GM12891 (cell line): ENCODE measurements around the gene DLK1.

ENCODE experiments used
- DNase-seq: peaks from one replicate; pipeline ENCODE4 v3.0.0; 2011; ENCODE audit warnings: low spot score; ENCODE audit not compliant: insufficient read length
- FAIRE-seq: peaks from 2 replicates; lab custom pipeline; 2011; peaks lifted over from hg19 to GRCh38; lab: Jason Lieb, UNC
- PAX5 ChIP-seq: IDR thresholded peaks from 2 replicates; pipeline ENCODE4 v1.6.1; 2011; ENCODE audit warnings: low read length, moderate library complexity, mild to moderate bottlenecking; ENCODE audit not compliant: insufficient read depth, severe bottlenecking
- POLR2A ChIP-seq: IDR thresholded peaks from 2 replicates; pipeline ENCODE4 v1.6.1; 2011; ENCODE audit warnings: low read depth, low read length, control low read depth
- POLR2AphosphoS5 ChIP-seq: IDR thresholded peaks from 2 replicates; pipeline ENCODE4 v1.6.1; 2011; ENCODE audit warnings: low read depth, low read length, control low read depth
- POU2F2 ChIP-seq: IDR thresholded peaks from 2 replicates; pipeline ENCODE4 v1.6.1; 2011; ENCODE audit warnings: low read depth, mild to moderate bottlenecking, control low read depth, low read length, moderate library complexity
- SPI1 ChIP-seq: IDR thresholded peaks from 2 replicates; pipeline ENCODE4 v1.6.1; 2011; ENCODE audit warnings: low read depth, low read length, control low read depth
- TAF1 ChIP-seq: IDR thresholded peaks from 2 replicates; pipeline ENCODE4 v1.6.1; 2011; ENCODE audit warnings: low read depth, low read length, control low read depth

DLK1 gene

DNA sequence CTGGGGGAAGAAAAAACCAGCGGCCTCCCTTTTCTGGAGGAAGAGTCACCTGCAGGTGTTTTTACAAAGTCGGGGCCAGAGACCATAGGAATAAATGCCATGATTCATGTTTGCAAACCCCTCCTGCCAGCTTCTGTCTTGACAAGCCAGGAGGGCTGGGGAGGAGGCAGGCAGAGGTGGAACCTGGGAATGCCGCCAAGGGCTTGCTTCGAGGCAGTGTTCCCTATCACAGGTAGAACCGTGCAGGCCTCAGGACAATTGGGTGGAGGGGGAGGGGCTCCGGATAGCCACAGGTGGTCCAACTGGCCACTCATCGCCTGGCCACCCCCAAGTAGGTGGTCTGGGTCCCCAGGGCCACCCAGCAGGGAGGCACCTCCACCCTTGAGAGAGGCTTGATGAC, 14.2 kb upstream of the DLK1 start:
- DNase-seq = no peak
- TF ChIP-seq SPI1 (no peak), POU2F2 (no peak), POLR2A (no peak), TAF1 (no peak), PAX5 (no peak), POLR2AphosphoS5 (no peak)

GRCh38 chr14:100713705-100714104, 13.0 kb upstream of the DLK1 start:
- no peak for DNase-seq
- FAIRE-seq = no peak
- no peak for TF ChIP-seq POLR2A
- no peak for TF ChIP-seq SPI1
- no peak for TF ChIP-seq POU2F2
- no peak for TF ChIP-seq POLR2AphosphoS5
- TF ChIP-seq PAX5 = no peak
- no peak for TF ChIP-seq TAF1

More for the DNA sequence above, 14.2 kb upstream of the DLK1 start:
- no peak for FAIRE-seq

DNA sequence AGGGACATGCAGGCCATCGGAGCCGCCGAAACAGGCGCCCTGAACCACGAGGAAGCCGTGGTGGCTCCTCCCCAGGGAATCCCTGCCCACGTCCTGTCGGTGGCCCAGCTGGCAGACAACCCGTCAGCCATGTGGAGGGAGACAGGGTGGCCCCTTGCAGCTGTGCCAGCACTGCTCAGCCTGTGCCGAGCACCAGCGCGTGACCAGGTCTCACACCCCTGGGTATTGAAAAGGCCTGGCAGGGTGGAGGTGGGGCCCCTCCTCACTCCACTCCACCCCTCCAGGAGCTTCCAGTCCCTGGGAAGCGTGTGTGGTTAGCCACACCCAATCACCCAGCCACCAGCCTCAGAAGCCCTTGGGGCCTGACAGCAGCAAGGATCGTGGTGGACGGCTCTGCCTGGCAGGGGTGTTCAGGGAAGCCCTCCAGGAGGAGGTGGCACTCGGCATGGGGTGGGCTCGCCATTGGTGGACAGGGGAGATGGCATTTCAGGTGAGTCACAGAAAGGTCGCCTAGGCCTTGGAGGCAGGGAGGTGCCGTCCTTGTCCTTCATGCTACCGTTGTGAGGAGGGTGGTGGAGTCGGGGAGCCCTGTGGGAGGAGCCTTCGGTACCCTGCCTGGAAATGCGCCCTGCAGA, 12.3 kb upstream of the DLK1 start:
- TF ChIP-seq POU2F2 (no peak), POLR2AphosphoS5 (no peak)
- no peak for DNase-seq
- FAIRE-seq = no peak

GRCh38 chr14:100715332-100715731, 11.4 kb upstream of the DLK1 start:
- TF ChIP-seq POU2F2 (no peak), POLR2A (no peak), SPI1 (no peak), PAX5 (no peak), TAF1 (no peak), POLR2AphosphoS5 (no peak)
- FAIRE-seq = no peak
- DNase-seq = no peak

DNA sequence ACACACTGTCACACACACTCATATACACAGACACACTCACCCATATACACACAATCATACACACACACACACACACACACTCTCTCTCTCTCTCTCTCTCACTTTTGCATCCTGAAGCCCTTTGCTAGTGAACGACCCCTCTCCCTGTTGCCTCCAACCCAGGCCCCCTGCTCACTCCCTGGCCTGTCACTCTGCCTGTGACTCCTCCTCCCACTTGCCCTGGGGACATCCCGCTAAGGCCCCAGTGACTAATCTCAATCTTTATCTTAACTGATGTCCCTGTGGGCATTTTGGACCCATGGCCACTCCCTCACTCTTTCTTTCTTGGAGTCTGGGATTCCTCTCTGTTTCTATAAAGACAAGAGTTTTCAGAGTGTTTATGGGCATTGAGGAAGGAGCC, 10.9 kb upstream of the DLK1 start:
- no peak for DNase-seq
- TF ChIP-seq POLR2AphosphoS5 = no peak
- TF ChIP-seq TAF1 = no peak
- no peak for TF ChIP-seq POU2F2
- no peak for TF ChIP-seq POLR2A
- TF ChIP-seq SPI1 = no peak
- TF ChIP-seq PAX5 = no peak
- no peak for FAIRE-seq

DNA sequence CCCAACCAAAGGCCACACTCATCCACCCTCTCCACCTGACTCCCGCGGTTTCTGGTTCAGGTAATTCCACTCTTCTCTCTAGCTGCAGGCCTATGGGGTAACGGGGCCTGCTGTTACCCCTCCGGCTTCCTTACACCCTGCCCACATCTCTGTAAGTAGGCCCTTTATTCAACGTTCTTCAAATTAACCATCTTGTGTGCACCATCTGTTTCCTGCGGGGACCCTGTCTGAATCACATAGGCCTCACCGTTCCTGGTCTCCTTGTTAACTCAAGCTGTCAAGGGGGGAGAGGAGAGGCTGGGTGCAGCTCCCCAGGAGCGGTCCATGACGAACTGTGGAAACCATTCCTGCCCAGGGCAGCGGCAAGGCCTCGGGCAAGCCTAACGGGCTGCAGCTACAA, 9.3 kb upstream of the DLK1 start:
- no peak for DNase-seq
- no peak for FAIRE-seq
- TF ChIP-seq PAX5 = no peak
- TF ChIP-seq POLR2AphosphoS5 = no peak
- TF ChIP-seq TAF1 = no peak
- no peak for TF ChIP-seq SPI1
- no peak for TF ChIP-seq POU2F2
- no peak for TF ChIP-seq POLR2A

DNA sequence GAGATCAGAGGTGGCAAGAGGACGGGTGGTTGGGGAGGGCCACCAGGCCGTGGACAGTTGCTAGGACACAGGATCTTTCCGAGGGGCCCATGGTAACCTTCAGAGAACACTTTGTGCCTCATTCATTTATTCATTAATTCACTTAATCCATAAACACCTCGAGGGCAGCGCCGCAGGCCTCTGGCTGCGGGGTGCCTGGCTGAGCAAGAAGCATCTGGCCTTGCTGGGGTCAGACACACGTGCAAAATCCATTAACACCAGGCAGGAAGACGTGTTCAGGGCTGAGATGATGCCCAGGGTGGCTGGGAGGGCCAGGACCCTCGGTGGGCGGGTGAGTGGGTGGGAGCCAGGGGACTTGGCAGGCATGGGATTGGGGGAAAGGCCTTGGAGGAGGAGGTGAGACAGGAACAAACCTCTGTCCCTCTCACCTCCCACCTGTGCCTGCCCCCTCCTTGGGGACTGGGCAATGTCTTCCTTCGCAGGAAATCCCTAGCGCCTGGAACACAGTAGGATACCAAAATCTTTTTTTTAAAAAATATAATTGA, 6.6 kb upstream of the DLK1 start:
- no peak for FAIRE-seq
- DNase-seq = no peak
- TF ChIP-seq POU2F2 (no peak), PAX5 (no peak), POLR2AphosphoS5 (no peak), POLR2A (no peak), TAF1 (no peak), SPI1 (no peak)

DNA sequence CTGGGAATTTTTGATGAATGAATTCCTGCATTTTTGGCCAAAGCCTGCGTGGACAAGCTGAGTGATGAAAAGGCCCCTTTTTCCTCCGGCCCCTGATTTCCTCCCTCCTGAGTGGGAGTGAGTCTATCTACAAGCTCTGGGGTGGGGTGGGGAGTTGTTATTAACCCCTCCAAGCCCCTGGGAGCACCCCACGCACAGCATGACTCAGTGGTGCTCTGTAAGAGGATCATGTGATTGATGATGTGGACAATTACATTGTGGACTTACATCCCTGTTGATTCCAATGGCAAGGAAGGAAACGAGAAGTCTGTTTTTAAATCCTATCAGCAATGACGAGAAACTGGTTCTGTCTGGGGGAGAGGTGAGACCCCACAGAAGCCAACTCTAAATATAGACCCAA, 5.1 kb upstream of the DLK1 start:
- DNase-seq = no peak
- no peak for TF ChIP-seq POLR2A
- TF ChIP-seq PAX5 = no peak
- no peak for TF ChIP-seq TAF1
- TF ChIP-seq POLR2AphosphoS5 = no peak
- no peak for TF ChIP-seq POU2F2
- TF ChIP-seq SPI1 = no peak
- FAIRE-seq = no peak

DNA sequence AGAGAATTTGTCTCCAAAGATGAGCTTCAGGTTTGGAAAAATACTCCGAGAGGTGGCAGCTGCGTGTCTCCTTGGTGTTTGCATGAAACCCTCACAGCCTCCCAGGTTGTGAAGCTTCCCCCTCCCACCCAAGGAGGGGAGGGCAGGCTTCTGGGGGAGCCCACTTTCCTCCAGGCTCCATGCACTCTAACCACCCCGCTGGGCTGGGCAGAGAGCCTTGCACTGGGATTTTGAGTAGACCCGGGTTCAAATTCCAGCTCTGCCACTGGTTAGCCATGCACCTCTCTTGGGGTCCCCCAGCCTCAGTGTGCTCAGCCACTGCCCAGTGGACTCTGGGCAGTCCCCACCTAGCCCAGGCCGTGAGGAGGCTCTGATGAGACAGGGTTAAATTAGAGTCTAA, 4.3 kb upstream of the DLK1 start:
- TF ChIP-seq POU2F2 (no peak), SPI1 (no peak), PAX5 (no peak), TAF1 (no peak), POLR2A (no peak)
- no peak for DNase-seq
- no peak for FAIRE-seq

DNA sequence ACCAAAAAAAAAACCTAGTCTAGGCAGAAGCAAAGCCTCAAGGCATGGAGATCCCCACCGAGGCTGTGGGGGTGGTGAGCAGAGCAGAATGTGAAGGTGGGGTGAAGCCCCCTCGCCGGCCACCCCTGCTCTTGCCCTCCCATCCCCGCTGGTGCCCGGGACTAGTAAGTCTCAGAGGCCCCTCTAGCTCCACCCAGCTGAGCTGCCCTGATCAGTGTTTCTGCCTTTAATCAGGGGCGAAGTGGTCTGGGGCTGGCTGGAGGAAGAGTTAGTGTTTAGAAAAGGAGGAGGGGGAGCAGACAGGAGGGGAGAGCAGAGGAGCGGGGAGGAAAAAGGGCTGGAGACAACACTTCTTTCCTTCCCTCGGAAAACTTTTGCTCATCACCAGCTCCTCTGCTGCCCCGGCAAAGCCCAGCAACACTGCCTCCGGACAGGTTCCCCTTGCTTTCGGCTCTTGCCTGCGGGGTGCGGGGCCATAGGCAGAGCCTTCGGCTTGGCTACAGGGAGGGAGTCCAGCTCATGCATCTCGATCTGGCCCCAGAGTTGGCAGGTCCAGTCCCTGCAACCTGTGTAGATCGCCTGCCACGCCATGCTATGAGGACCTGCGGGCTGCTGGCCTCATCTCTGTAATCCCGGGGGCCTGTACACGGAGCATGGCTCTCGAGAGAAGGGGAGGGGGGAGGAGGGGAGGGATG, 3.4 kb upstream of the DLK1 start:
- no peak for DNase-seq
- no peak for FAIRE-seq
- no peak for TF ChIP-seq TAF1
- TF ChIP-seq POLR2A = no peak
- TF ChIP-seq SPI1 = no peak
- no peak for TF ChIP-seq PAX5
- TF ChIP-seq POU2F2 = no peak
- no peak for TF ChIP-seq POLR2AphosphoS5
